ENCODE results near the gene RGS7.

The RGS7 gene

DNA sequence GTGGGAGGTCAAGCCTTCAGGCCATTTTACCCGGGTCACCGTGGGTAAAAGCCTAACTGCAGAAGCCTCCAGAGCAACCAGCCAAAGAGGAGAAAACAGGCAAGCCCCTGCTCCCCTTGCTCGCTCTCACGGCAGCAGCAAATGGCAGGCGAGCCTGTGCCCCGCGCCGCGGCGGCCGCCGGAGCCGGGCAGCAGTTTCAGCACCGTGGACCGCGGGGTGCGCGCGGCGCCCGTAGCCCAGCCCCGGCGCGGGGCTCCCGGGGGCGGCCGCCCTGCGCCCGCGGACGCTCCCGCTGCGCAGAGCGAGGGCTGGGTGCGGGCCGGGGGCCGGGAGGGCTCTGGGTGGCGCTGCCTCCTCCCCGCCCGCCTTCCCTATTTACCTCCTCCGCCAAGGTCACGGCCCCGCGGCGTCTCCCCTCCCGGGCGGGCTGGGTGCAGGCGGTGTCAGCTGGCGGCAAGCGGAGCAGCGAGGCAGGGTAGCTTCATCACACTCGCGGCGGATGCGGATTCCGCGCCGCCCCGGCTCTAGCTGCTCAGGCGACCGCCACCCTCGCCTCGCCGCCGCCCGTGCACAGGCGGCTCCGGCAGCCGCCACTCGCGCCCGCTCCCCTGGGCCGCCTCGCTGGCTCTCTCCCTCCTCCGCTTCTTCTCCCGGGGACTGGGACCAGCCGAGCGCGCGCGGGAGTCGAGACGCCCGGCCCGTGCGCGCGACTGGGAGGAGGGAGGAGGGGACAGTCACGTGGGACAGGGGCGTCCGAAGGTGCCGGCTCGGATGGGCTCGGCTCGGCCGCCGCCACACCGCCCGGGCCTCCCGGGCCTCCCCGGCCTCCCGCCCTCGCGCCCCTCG, at the start of gene RGS7:
Gene RGS7, minus strand, starts transcription at position 687 of the 847 bp plus-strand sequence.
- no peak for DNase-seq

- no peak for DNase-seq
These were observed 49.4 kb upstream of the RGS7 start for GRCh38 chr1:241406421-241406820.

DNA sequence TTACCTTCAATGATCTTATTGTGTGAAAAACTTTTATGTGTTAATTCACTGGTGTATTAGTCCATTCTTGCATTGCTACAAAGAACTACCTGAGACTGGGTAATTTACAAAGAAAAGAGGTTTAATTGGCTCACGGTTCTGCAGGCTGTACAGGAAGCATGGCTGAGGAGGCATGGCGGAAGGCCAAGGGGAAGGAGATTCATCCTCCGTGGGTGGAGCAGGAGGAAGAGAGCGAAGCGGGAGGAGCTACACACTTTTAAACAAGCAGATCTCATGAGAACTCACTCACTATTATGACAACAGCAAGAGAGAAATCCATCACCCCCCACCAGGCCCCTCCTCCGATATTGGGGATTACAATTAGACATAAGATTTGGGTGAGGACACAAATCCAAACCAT, 44.2 kb upstream of the RGS7 start:
- DNase-seq, result no peak

DNA sequence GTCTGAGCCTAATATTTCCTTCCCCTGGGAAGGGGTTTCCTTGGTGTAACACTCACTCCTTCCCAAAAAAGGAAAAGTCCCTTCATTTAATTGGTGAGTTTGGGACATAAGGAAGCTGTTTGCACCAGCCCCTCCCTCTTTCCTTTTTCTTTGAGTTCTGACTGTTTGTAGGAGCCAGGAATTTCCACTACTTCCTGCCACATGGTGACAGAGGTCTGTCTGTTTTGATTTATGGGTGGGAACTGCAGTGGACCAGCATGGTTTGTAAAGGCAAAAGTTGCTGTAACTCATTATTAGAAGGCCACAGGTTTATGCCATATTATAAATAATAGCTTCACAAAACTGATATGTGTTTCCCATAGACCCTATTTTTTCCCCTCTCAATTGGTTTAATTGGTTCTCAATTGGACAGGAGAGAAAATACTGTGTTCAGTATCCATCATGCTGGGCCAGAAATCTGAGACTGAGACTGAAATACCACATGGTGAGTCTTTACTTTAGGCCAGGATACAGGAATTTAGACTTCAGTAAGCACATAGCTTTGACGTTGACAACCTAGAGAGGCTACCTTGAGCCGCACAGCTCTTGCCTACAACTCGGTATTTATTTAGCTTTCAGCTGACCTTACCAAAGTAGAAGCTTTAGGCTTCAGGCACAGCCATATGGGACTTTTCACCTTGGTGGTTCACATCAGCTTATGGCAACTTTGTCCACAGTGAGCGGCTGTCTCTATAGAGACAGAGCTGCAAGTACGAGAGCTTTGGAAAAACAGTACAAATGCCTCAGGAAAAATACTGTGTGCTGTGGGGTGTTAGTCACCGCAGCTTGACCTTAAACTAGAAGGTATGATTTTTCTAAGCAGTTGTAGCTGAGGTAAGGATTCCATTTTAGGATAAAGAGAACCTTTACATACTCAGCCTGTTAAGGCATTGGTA, 40.0 kb upstream of the RGS7 start:
- DNase-seq, result no peak

GRCh38 chr1:241391926-241392710, 35.1 kb upstream of the RGS7 start:
- no peak for DNase-seq

DNA sequence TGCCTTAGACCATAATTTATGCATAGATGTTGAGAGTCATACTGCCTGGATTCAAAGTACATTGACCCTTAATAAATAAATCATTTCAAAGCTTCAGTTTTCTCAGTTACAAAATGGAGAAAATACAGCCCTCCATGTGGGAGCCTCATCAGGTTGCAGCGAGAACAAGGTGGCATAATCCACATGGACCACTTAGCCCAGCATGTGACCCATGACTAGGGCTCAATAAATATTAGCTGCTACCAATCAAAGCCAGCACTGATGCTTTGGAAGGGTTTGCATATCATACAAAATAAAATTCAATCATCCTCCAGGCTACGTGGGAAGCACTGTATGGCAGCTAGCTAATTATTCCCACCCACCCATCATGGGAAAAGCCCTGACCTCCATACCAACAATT, 33.5 kb upstream of the RGS7 start:
- no peak for DNase-seq

GRCh38 chr1:241389400-241389799, 32.4 kb upstream of the RGS7 start:
- DNase-seq, result no peak

GRCh38 chr1:241387216-241387615, 30.2 kb upstream of the RGS7 start:
- no peak for DNase-seq

DNA sequence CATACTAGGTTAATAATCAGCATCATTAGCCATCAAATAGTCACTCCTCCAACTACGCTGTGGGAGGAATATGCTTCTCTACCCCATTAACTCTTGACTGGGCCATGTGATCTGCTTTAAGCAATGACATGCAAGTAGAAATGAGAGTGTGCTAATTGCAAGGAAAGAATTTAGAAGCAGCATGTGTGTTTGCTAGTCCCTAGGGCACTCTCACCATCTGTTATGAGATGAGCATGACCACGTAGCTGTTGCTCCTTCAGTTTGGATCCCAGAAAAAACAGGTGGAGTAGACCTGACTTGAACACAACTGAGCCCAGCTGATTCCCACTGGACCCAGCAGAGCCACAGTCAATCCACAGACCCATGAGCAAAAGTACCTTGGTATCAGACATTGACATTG, 19.7 kb upstream of the RGS7 start:
- DNase-seq, result no peak

- no peak for DNase-seq
These were observed 18.9 kb upstream of the RGS7 start for GRCh38 chr1:241375886-241376285.

DNA sequence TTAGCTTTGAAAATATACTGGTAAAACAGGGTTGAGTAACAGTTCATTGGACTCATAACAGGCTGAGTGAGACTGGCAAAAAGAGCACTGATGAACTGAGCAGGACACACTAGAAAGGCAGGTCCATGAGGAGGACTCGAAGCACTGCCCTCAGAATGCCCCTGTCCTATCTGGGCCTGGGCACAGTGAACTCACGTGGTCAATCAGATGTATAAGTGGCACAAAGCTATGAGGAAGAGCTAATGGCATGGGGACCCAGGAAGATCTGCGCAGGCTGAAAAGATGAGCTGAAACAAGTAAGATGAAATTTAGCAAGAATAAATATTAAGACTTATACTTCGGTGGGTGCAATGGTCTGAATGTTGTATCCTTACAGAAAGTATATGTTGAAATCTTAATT, 9.2 kb upstream of the RGS7 start:
- no peak for DNase-seq

- no peak for DNase-seq
These were observed 5.3 kb upstream of the RGS7 start for GRCh38 chr1:241362350-241362749.

DNA sequence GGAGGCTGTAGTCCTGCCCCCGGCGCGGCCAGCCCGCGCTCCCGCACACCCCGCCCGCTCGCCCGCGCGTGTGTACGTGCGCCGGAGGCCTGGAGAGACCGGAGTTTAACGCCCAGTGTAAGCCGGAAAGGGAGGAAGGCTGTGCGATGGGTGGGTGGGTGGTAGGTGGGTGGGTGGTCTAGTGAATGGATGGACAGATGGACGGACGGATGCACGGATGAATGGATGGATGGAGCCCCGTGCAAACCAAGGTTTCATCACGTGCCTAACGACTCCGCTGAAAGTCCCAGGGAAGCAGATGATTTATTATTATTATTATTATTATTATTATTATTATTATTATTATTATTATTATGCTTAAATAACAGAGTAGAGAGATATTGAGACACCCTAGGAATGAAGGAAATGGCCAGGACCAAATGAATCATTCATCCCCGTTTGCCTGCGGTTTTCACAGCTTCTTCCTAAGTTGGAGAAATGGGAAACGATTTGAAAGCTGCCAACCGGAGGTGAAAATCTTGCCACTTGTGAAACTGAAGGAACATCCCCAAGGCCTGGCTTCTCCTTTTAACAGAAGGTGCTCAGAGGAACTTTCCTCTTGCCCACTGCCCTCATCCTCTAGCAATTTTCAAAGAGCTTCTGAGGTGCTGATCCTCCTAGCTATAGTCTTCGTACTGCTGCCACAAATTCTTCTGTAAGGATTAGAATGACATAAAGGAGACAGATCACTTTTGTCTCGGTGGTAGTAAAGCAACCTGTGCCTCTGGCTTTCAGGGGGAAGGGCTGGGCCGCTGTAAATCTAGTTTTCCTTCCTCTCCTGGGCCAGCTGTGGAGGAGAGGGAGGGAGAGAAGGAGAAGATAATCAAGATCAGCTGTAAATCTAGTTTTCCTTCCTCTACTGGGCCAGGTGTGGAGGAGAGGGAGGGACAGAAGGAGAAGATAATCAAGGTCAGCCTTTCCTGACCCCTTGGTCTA, 648 bp upstream of the RGS7 start:
- DNase-seq, result no peak

DNA sequence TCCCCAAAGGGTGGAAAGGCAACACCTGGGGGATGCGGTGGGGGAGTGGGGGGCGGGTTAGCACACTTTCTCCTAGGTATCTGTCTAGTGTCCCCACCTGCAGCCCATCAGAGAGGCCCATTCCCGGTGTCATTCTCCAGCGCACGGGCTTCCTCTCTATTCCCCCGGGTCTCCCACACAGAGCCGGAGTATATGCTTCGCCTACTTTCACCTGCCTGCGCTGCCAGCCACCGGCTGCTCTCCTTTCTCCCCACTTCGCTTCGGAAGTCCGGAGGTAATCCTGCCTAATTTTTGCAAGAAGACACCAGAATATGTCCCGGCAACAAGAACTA, 852 bp downstream of the RGS7 start:
- no peak for DNase-seq

GRCh38 chr1:241355311-241356010, 1.5 kb downstream of the RGS7 start:
- DNase-seq, result no peak

- DNase-seq, result no peak
These were observed 4.6 kb downstream of the RGS7 start for GRCh38 chr1:241352401-241352800.

DNA sequence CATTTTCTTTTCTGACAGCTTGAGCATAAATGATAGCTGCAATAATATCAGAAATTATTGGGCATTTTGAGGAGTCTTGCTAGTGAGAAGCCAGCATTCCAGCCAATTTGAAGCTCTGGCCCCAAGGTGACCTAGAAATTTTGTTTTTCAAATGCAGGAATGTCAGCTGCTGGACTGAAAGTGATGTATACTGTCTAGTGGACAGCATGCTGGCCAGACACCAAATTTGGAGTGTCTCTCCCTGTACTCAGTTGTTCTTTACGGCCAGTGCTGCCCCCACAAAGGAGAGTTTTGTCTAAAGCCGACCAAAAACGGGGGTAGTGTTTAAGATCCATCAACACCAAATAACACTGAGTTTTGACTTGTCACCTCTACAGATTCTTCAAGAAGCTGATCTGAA, 5.2 kb downstream of the RGS7 start:
- no peak for DNase-seq

- no peak for DNase-seq
These were observed 13.0 kb downstream of the RGS7 start for GRCh38 chr1:241343956-241344355.

- no peak for DNase-seq
These were observed 20.7 kb downstream of the RGS7 start for GRCh38 chr1:241336335-241336734.

DNA sequence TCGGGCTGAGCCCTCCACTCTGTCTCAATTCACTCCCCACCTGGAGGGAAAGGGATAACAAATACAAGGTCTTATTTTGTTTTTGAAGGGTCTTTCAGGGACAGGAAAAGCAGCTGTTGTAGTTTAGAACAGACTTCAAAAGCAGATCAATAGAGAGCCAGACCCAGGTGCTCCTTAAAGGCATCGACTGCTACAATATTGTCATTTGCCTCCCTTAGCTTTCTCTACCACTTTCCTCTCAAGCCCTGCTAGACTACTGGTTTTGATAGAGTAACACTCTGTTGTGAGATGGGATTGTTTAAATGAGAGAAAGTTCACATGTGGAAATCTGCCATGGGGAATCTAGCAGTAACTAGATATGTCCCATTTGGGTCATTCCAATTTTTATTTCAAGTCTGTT, 24.0 kb downstream of the RGS7 start:
- no peak for DNase-seq

GRCh38 chr1:241332037-241332409, 25.0 kb downstream of the RGS7 start:
- DNase-seq, result no peak
